ENCODE data around the gene ATP8B3.
A peak's percentile ranks its signal among the peaks of the same experiment; 100 is the strongest.

The ATP8B3 gene

GRCh38 chr19:1849886-1850398 is 37.9 kb upstream of the ATP8B3 start:
- DNase-seq (ENCODE audit: low read depth) = no peak

- no peak for DNase-seq (ENCODE audit: low read depth)
Observed at GRCh38 chr19:1849132-1849474, 37.0 kb upstream of the ATP8B3 start.

- peak; percentile 84 for DNase-seq (ENCODE audit: low read depth)
Observed at GRCh38 chr19:1848399-1849131, 36.5 kb upstream of the ATP8B3 start, which contains the start of gene REXO1. Gene REXO1, minus strand, starts transcription at chr19:1848483. Its CDS starts 125 bp downstream, at chr19:1848358.

- peak; percentile 36 for DNase-seq (ENCODE audit: low read depth)
Observed at GRCh38 chr19:1847684-1848398, 35.8 kb upstream of the ATP8B3 start.

- no peak for DNase-seq (ENCODE audit: low read depth)
Observed at GRCh38 chr19:1847348-1847683, 35.2 kb upstream of the ATP8B3 start.

- no peak for DNase-seq (ENCODE audit: low read depth)
Observed at GRCh38 chr19:1846517-1847204, 34.6 kb upstream of the ATP8B3 start.

- no peak for DNase-seq (ENCODE audit: low read depth)
Observed at GRCh38 chr19:1845642-1846041, 33.6 kb upstream of the ATP8B3 start.

- DNase-seq (ENCODE audit: low read depth) = no peak
Observed at GRCh38 chr19:1845125-1845515, 33.0 kb upstream of the ATP8B3 start.

- DNase-seq (ENCODE audit: low read depth) = no peak
Observed at GRCh38 chr19:1844513-1845124, 32.5 kb upstream of the ATP8B3 start.

- no peak for DNase-seq (ENCODE audit: low read depth)
Observed at GRCh38 chr19:1843646-1844394, 31.7 kb upstream of the ATP8B3 start.

GRCh38 chr19:1843116-1843515 is 31.0 kb upstream of the ATP8B3 start:
- no peak for DNase-seq (ENCODE audit: low read depth)

- DNase-seq (ENCODE audit: low read depth) = no peak
Observed at GRCh38 chr19:1841209-1841924, 29.3 kb upstream of the ATP8B3 start.

- no peak for DNase-seq (ENCODE audit: low read depth)
Observed at GRCh38 chr19:1840541-1841115, 28.6 kb upstream of the ATP8B3 start.

- DNase-seq (ENCODE audit: low read depth) = no peak
Observed at GRCh38 chr19:1839658-1840540, 27.8 kb upstream of the ATP8B3 start.

GRCh38 chr19:1837625-1838105 is 25.6 kb upstream of the ATP8B3 start:
- DNase-seq (ENCODE audit: low read depth) = no peak

GRCh38 chr19:1837222-1837565 is 25.1 kb upstream of the ATP8B3 start:
- DNase-seq (ENCODE audit: low read depth) = no peak

- no peak for DNase-seq (ENCODE audit: low read depth)
Observed at GRCh38 chr19:1836458-1837221, 24.6 kb upstream of the ATP8B3 start.

GRCh38 chr19:1833540-1833939 is 21.5 kb upstream of the ATP8B3 start:
- no peak for DNase-seq (ENCODE audit: low read depth)
